HG03575 (cell line): Measurements from ENCODE around the gene QRFP.

Experiments used
- ATAC-seq: cut with Tn5 transposase; IDR thresholded peaks from one replicate; pipeline ENCODE4 v1.9.1; 2021; ENCODE audit not compliant: unreplicated experiment, insufficient number of reproducible peaks, low FRiP score; ENCODE audit errors: extremely low read depth

The QRFP gene

GRCh38 chr9:130896233-130897014 is at the start of gene QRFP:
Gene QRFP, minus strand, starts transcription at chr9:130896812. Its CDS starts 2,974 bp downstream, at chr9:130893838.
- ATAC-seq, result no peak

GRCh38 chr9:130945173-130945572 is 48.6 kb upstream of the QRFP start:
- ATAC-seq, result no peak

GRCh38 chr9:130944510-130945058 is 48.0 kb upstream of the QRFP start:
- ATAC-seq, result no peak

- no peak for ATAC-seq
These were observed 47.2 kb upstream of the QRFP start for GRCh38 chr9:130943777-130944176.

- ATAC-seq, result no peak
These were observed 46.6 kb upstream of the QRFP start for GRCh38 chr9:130943221-130943620.

GRCh38 chr9:130942679-130943078 is 46.1 kb upstream of the QRFP start:
- ATAC-seq, result no peak

- ATAC-seq, result no peak
These were observed 45.5 kb upstream of the QRFP start for GRCh38 chr9:130942084-130942483.

- no peak for ATAC-seq
These were observed 44.3 kb upstream of the QRFP start for GRCh38 chr9:130940693-130941576.

GRCh38 chr9:130940027-130940549 is 43.5 kb upstream of the QRFP start:
- no peak for ATAC-seq

GRCh38 chr9:130939405-130940026 is 42.9 kb upstream of the QRFP start:
- ATAC-seq, result no peak

- no peak for ATAC-seq
These were observed 42.2 kb upstream of the QRFP start, which contains the start of gene FIBCD1 for GRCh38 chr9:130938652-130939404. Gene FIBCD1, minus strand, starts transcription at chr9:130939247. Its CDS starts 640 bp downstream, at chr9:130938607.

- no peak for ATAC-seq
These were observed 41.6 kb upstream of the QRFP start for GRCh38 chr9:130938184-130938651.

- no peak for ATAC-seq
These were observed 40.8 kb upstream of the QRFP start for GRCh38 chr9:130937146-130938076.

- ATAC-seq, result no peak
These were observed 39.9 kb upstream of the QRFP start for GRCh38 chr9:130936285-130937117.

- no peak for ATAC-seq
These were observed 39.1 kb upstream of the QRFP start for GRCh38 chr9:130935648-130936271.
